GM10248 (cell line): ENCODE data around the gene PRKCA.

Source experiments
- CTCF ChIA-PET: fragments of 300-600 bp; sonication (Branson Sonifier 250); formaldehyde crosslinking; extraction: SDS; loops from one replicate; lab custom pipeline; 2021; ENCODE audit warnings: antibody characterized with exemption; lab: Yijun Ruan, JAX
- POLR2A ChIA-PET: fragments of 350-650 bp; sonication (Branson Sonifier 250); formaldehyde crosslinking; extraction: SDS; loops from one replicate; lab custom pipeline; 2020; ENCODE audit warnings: antibody characterized with exemption; lab: Yijun Ruan, JAX
- DNase-seq: peaks from one replicate; pipeline ENCODE4 v3.0.0; 2012; ENCODE audit errors: extremely low spot score
- CTCF ChIP-seq: IDR thresholded peaks from 2 replicates; pipeline ENCODE4 v1.5.1; 2012; ENCODE audit warnings: mild to moderate bottlenecking, low read depth; ENCODE audit errors: extremely low read depth, missing control alignments, control extremely low read depth

The PRKCA gene

GRCh38 chr17:66542967-66543520, 240.6 kb downstream of the PRKCA start:
- TF ChIP-seq CTCF: no peak
- POLR2A ChIA-PET: no interaction called here
- CTCF ChIA-PET: interaction anchor here (2.5 kb wide), 1 partner anchor 62 kb away, joined by 5 read pairs; no protein-coding TSS in a partner anchor
- no peak for DNase-seq

GRCh38 chr17:66543526-66543925, 241.1 kb downstream of the PRKCA start:
- ChIA-PET POLR2A (no interaction called here), CTCF (no interaction called here)
- no peak for TF ChIP-seq CTCF

GRCh38 chr17:66545918-66546317, 243.5 kb downstream of the PRKCA start:
- TF ChIP-seq CTCF: no peak
- ChIA-PET POLR2A (no interaction called here), CTCF (interaction anchor here (1.0 kb wide), 1 partner anchor 10 kb away, joined by 4 read pairs; no protein-coding TSS in a partner anchor)
- no peak for DNase-seq

More at GRCh38 chr17:66543526-66543925, 241.1 kb downstream of the PRKCA start:
- DNase-seq: no peak

DNA sequence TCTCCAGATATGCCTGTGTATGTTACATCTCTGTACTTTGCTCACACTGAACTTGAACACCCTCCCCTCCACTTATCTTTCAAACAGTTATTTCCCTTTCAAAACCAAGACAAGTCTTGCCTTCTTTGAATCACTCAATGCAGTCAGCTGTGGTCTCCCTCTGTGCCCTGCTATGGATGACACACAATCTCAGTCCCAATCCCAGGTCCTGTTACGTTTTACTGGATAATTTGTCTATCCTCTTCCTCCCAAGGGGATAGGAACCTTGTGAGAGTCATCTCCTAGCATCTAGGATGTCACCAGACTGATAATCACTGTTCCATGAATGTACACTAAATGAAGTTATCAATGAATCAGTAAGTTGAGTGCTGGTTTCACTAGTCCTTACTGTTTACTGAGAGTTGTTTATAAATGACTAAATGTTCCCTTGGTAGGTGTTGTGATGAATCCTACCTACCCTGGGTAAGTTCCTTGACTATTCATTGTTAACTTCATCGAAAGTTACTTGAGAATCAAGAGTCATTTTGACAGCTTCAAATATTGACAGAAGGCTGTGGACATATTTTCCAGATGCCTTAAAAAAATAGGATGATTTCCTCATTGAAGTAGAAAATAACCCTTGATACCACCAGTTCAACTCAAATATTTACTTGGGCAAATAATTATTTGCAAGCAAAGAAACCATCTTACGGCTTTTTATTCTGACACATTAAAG, 244.9 kb downstream of the PRKCA start:
- no peak for TF ChIP-seq CTCF
- POLR2A ChIA-PET: no interaction called here
- CTCF ChIA-PET: interaction anchor here (0.9 to 2.1 kb wide), 4 partner anchors 9 to 247 kb away, joined by 3 to 7 read pairs (median 4); no protein-coding TSS in a partner anchor
- no peak for DNase-seq

- TF ChIP-seq CTCF: no peak
- CTCF ChIA-PET: interaction anchor here (0.9 to 2.1 kb wide), 4 partner anchors 10 to 26 kb away, joined by 3 to 6 read pairs (median 4); no protein-coding TSS in a partner anchor
- POLR2A ChIA-PET: no interaction called here
- DNase-seq: no peak
Measured at GRCh38 chr17:66548158-66548557, 245.7 kb downstream of the PRKCA start.

- no peak for TF ChIP-seq CTCF
- no peak for DNase-seq
- ChIA-PET CTCF (interaction anchor here (1.4 to 2.1 kb wide), 2 partner anchors 12 to 18 kb away, joined by 5 to 6 read pairs; no protein-coding TSS in a partner anchor), POLR2A (no interaction called here)
Measured at GRCh38 chr17:66548659-66549310, 246.4 kb downstream of the PRKCA start.
